Activated CD8-positive, alpha-beta memory T cell treated with anti-CD3 and anti-CD28 coated beads for 36 hours (primary cell): ENCODE data around the gene LAS1L. TPM values are rescaled to one million over a fixed set of nuclear protein-coding genes. Genes with fewer than 3 reads are reported as not detected.
"Not testable (repeated sequence)": the region's sequence is repeated elsewhere in the genome, so short reads cannot be mapped to it uniquely, and the experiment has no call there.

Experiments
- CTCF ChIA-PET: fragments of 350-600 bp; sonication (Branson Sonifier 250); formaldehyde crosslinking; loops from one replicate; lab custom pipeline; 2021; ENCODE audit warnings: antibody characterized with exemption; lab: Charles Lee
- POLR2A ChIA-PET: fragments of 350-600 bp; sonication (Branson Sonifier 250); formaldehyde crosslinking; loops from one replicate; lab custom pipeline; 2021; ENCODE audit warnings: antibody characterized with exemption; lab: Charles Lee
- total RNA-seq, 2 experiments: library from RNA; stranded (reverse); gene quantifications; one replicate each; pipeline ENCODE4 v1.2.3, GENCODE V29; 2021

Gene LAS1L
- 10 to 100 TPM; 74.0 to 74.3 TPM for total RNA-seq

GRCh38 chrX:65534450-65535292 lies at the start of gene LAS1L:
LAS1L (minus strand) TSS chrX:65534787; CDS start chrX:65534715, 72 bp downstream.
- POLR2A ChIA-PET = interaction anchor here (1.4 kb wide), 1 partner anchor 9 kb away, joined by 5 read pairs; no protein-coding TSS in a partner anchor

GRCh38 chrX:65582450-65583082 lies 48.0 kb upstream of the LAS1L start:
- POLR2A ChIA-PET = interaction anchor here (0.7 kb wide), 1 partner anchor 74 kb away, joined by 3 read pairs; no protein-coding TSS in a partner anchor

More at GRCh38 chrX:65534450-65535292, at the start of gene LAS1L:
- CTCF ChIA-PET = no interaction called here

GRCh38 chrX:65581661-65582339 lies 47.2 kb upstream of the LAS1L start:
- CTCF ChIA-PET = interaction anchor here (1.5 kb wide), 1 partner anchor 404 kb away, joined by 3 read pairs; no protein-coding TSS in a partner anchor
- POLR2A ChIA-PET = interaction anchor here (0.7 kb wide), 1 partner anchor 74 kb away, joined by 3 read pairs; no protein-coding TSS in a partner anchor

More at GRCh38 chrX:65582450-65583082, 48.0 kb upstream of the LAS1L start:
- CTCF ChIA-PET = interaction anchor here (1.5 kb wide), 1 partner anchor 403 kb away, joined by 3 read pairs; no protein-coding TSS in a partner anchor

- POLR2A ChIA-PET = no interaction called here
- CTCF ChIA-PET = no interaction called here
Observed at GRCh38 chrX:65578346-65578745, 43.8 kb upstream of the LAS1L start.

GRCh38 chrX:65576160-65576559 lies 41.6 kb upstream of the LAS1L start:
- ChIA-PET POLR2A (no interaction called here), CTCF (no interaction called here)

- ChIA-PET POLR2A (no interaction called here), CTCF (no interaction called here)
Observed at GRCh38 chrX:65575022-65575421, 40.4 kb upstream of the LAS1L start.

- ChIA-PET POLR2A (no interaction called here), CTCF (no interaction called here)
Observed at GRCh38 chrX:65574356-65574755, 39.8 kb upstream of the LAS1L start.

- ChIA-PET CTCF (no interaction called here), POLR2A (no interaction called here)
Observed at GRCh38 chrX:65572971-65573370, 38.4 kb upstream of the LAS1L start.

- POLR2A ChIA-PET, CTCF ChIA-PET: not testable (repeated sequence)
Observed at GRCh38 chrX:65562850-65563249, 28.3 kb upstream of the LAS1L start.

GRCh38 chrX:65551489-65552339 lies 17.1 kb upstream of the LAS1L start:
- ChIA-PET CTCF (no interaction called here), POLR2A (no interaction called here)

- CTCF ChIA-PET = no interaction called here
- POLR2A ChIA-PET = no interaction called here
Observed at GRCh38 chrX:65551086-65551485, 16.5 kb upstream of the LAS1L start.

- ChIA-PET POLR2A (no interaction called here), CTCF (no interaction called here)
Observed at GRCh38 chrX:65545456-65545855, 10.9 kb upstream of the LAS1L start.

GRCh38 chrX:65537229-65537628 lies 2.6 kb upstream of the LAS1L start:
- POLR2A ChIA-PET = no interaction called here
- CTCF ChIA-PET = no interaction called here

- POLR2A ChIA-PET = no interaction called here
- CTCF ChIA-PET = no interaction called here
Observed at GRCh38 chrX:65536291-65536690, 1.7 kb upstream of the LAS1L start.

GRCh38 chrX:65532016-65532415 lies 2.6 kb downstream of the LAS1L start:
- ChIA-PET CTCF (no interaction called here), POLR2A (no interaction called here)

- POLR2A ChIA-PET = no interaction called here
- CTCF ChIA-PET = interaction anchor here (0.8 to 1.5 kb wide), 4 partner anchors 11 to 18 kb away, joined by 3 to 6 read pairs (median 4); no protein-coding TSS in a partner anchor
Observed at GRCh38 chrX:65528705-65529340, 5.8 kb downstream of the LAS1L start.

GRCh38 chrX:65528293-65528692 lies 6.3 kb downstream of the LAS1L start:
- ChIA-PET CTCF (interaction anchor here (0.8 to 1.5 kb wide), 3 partner anchors 13 to 17 kb away, joined by 3 to 4 read pairs (median 4); no protein-coding TSS in a partner anchor), POLR2A (no interaction called here)

- ChIA-PET POLR2A (no interaction called here), CTCF (no interaction called here)
Observed at GRCh38 chrX:65524139-65524538, 10.4 kb downstream of the LAS1L start.
